ENCODE data around the gene PRKAR1B. TPM values are rescaled to one million over a fixed set of nuclear protein-coding genes. Genes with fewer than 3 reads are reported as not detected.

Gene PRKAR1B
- total RNA-seq, 2 donors from 2014 or later = 26.2 to 56.0 TPM

DNA sequence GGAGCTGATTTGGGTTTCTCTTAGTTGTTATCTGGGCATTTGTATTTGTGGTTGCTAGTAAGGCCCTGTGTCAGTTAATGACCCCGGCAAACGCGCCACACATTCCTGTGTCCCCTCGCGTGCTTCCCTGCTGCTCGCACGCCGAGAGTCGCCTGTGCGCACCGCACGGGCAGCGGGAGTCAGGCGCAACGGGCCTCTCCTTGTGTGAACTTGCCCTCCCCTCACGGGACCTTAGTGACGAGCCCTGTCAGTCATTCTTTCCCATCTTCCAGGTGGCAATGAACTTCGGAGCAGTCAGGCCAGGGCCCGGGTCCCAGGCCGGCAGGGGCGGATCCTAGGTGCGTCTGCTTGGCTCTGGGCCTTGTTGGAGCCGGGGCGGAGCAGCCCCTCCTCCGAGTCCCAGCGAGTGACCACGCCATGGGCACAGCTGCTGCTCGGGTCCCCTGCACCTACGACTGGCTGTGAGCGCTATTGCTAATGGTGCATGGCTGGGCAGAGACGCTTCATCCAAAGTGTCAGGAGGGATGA, 12.4 kb upstream of the PRKAR1B start:
- Mint-ChIP-seq H3K27me3 (no peaks in the 10 kb centered on the region), H3K4me3 (no peak overlapping the region), H3K27ac (no peak overlapping the region), H3K4me1 (peaks cover 4% of the 10 kb centered on the region), H3K36me3 (ENCODE audit: low read depth) (peaks cover 28% of the 10 kb centered on the region), H3K9me3 (peaks cover under 1% of the 10 kb centered on the region)
- no peak for ATAC-seq (replicated peaks)

DNA sequence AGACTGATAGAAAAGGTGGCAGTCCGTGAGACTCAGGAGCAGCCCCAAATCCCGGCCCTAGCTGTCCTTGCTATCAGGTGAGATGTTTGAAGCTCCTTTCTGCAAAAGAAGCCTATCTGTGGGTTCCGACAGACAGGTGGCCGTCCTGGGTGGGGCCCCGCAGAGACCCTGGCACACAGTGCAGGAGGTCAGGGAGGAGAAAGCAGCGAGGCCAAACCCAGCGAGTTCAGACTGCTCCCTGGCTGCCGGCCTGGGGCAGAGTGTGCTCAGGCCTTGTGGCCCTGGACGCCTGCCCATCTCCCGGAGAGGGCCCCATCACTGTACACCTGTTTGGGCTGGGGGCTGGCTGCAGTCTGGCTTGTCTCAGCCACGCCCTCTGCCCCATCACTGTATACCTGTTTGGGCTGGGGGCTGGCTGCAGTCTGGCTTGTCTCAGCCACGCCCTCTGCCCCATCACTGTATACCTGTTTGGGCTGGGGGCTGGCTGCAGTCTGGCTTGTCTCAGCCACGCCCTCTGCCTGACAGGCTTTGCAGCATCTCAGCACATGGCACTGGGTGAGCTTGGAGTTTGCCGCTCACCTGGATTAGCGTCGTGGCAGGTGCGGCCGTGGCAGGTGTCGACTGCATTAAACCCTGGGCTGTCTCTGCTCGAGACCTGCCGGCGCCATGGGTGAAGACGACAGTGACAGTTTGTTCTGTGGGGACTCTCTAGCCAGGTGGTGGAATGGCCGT, 11.8 kb upstream of the PRKAR1B start:
- ATAC-seq (replicated peaks) = no peak
- Mint-ChIP-seq H3K36me3 (ENCODE audit: low read depth) (peaks cover 27% of the 10 kb centered on the region), H3K4me1 (peaks cover 4% of the 10 kb centered on the region), H3K27ac (no peak overlapping the region), H3K27me3 (no peaks in the 10 kb centered on the region), H3K9me3 (peaks cover 5% of the 10 kb centered on the region), H3K4me3 (no peak overlapping the region)

DNA sequence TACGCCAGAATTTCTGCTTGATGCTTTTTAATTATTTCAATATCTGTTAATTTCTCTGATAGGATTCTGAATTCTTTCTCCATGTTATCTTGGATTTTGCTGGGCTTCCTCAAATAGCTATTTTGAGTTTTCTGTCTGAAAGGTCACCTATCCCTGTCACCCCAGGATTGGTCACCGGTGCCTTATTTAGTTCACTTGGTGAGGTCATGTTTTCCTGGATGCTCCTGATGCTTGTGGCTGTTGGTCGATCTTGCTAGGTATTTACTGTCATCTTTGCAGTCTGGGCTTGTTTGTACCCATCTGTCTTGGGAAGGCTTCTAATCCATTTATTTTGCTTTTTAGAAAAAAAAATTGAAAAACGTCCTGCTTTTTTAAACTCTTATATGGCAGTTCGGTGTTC, 11.2 kb upstream of the PRKAR1B start:
- peak overlapping the region; percentile 32 for H3K27ac Mint-ChIP-seq
- H3K9me3 Mint-ChIP-seq = peaks cover 5% of the 10 kb centered on the region
- no peaks in the 10 kb centered on the region for H3K27me3 Mint-ChIP-seq
- H3K36me3 Mint-ChIP-seq (ENCODE audit: low read depth) = peaks cover 27% of the 10 kb centered on the region
- H3K4me3 Mint-ChIP-seq = no peak overlapping the region
- H3K4me1 Mint-ChIP-seq = peaks cover 4% of the 10 kb centered on the region
- no peak for ATAC-seq (replicated peaks)

DNA sequence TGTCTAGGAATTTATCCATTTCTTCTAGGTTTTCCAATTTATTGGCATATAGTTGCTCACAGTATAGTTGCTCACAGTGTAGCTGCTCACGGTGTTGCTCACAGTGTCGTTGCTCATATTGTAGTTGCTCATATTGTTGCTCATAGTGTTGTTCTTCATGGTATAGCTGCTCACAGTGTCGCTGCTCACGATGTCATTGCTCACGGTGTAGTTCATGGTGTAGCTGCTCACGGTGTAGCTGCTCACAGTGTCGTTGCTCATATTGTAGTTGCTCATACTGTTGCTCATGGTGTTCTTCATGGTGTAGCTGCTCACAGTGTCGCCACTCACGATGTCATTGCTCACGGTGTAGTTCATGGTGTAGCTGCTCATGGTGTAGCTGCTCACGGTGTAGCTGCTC, 7.7 kb upstream of the PRKAR1B start:
- H3K27ac Mint-ChIP-seq = no peak overlapping the region

DNA sequence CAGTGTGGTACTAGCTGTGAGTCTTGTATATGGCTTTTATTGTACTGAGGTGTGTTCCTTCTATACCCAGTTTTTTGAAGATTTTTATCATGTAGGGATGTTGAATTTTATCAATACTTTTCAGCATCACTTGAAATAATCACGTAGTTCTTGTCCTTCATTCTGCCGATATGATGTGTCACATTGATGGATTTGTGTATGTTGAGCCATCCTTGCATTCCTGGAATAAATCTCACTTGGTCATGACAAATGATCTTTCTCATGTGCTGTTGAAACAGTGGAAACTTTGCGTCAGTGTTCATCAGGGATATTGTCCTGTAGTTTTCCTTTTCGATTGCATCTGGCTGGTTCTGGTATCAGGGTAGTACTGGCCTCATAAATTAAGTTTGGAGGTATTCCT, 7.1 kb upstream of the PRKAR1B start:
- Mint-ChIP-seq H3K27me3 (no peaks in the 10 kb centered on the region), H3K4me1 (peaks cover 11% of the 10 kb centered on the region), H3K36me3 (ENCODE audit: low read depth) (peaks cover 18% of the 10 kb centered on the region), H3K9me3 (peaks cover 5% of the 10 kb centered on the region), H3K27ac (no peak overlapping the region), H3K4me3 (no peak overlapping the region)
- no peak for ATAC-seq (replicated peaks)

More for the DNA sequence above, 7.7 kb upstream of the PRKAR1B start:
- Mint-ChIP-seq H3K4me1 (peaks cover 11% of the 10 kb centered on the region), H3K4me3 (no peak overlapping the region), H3K36me3 (ENCODE audit: low read depth) (peaks cover 18% of the 10 kb centered on the region), H3K27me3 (no peaks in the 10 kb centered on the region), H3K9me3 (peaks cover 5% of the 10 kb centered on the region)
- ATAC-seq (replicated peaks) = no peak

DNA sequence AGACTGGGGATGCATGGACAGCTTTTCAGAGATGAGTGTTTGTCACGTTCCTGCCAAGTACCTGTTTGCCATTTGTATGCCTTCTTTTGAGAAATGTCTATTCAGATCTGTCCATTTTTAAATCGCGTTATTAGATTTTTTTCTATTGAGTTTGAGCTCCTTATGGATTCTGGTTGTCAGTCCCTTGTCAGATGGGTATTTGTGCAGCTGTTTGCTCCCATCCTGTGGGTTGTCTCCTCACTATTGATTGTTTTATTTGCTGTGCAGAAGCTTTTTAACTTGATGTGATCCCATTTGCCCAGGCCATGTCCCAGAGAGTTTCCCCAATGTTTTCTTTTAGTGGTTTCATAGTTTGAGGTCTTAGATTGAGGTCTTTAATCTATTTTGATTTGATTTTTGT, 5.5 kb upstream of the PRKAR1B start:
- Mint-ChIP-seq H3K27me3 (no peaks in the 10 kb centered on the region), H3K27ac (no peak overlapping the region), H3K9me3 (peaks cover 5% of the 10 kb centered on the region), H3K36me3 (ENCODE audit: low read depth) (peaks cover 17% of the 10 kb centered on the region), H3K4me3 (no peak overlapping the region), H3K4me1 (peaks cover 15% of the 10 kb centered on the region)
- ATAC-seq (replicated peaks) = no peak

DNA sequence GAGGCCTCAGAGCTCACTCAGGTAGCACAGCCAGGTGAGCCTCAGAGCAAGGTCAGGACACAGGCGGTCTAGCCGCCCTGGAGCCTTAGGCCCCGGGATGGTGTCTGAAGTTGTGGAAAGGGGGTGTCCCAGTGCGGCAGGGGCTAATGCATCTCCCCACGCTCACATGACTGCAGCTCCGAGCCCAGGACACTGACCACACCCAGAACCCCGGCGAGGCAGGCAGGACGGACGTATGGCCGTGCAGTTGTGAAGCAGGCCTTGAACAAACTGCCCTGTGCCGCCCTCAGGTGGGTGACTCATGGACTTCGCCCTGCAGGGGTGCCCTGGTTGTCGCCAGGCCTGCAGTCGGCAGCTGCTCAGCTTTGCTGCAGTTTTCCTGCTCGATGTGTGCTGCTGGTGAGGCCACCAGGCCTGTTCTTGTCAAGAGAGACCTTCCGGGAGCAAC, 5.0 kb upstream of the PRKAR1B start:
- Mint-ChIP-seq H3K9me3 (peaks cover 5% of the 10 kb centered on the region), H3K4me1 (peaks cover 15% of the 10 kb centered on the region), H3K36me3 (ENCODE audit: low read depth) (peaks cover 17% of the 10 kb centered on the region), H3K27me3 (no peaks in the 10 kb centered on the region), H3K4me3 (no peak overlapping the region), H3K27ac (no peak overlapping the region)
- no peak for ATAC-seq (replicated peaks)

DNA sequence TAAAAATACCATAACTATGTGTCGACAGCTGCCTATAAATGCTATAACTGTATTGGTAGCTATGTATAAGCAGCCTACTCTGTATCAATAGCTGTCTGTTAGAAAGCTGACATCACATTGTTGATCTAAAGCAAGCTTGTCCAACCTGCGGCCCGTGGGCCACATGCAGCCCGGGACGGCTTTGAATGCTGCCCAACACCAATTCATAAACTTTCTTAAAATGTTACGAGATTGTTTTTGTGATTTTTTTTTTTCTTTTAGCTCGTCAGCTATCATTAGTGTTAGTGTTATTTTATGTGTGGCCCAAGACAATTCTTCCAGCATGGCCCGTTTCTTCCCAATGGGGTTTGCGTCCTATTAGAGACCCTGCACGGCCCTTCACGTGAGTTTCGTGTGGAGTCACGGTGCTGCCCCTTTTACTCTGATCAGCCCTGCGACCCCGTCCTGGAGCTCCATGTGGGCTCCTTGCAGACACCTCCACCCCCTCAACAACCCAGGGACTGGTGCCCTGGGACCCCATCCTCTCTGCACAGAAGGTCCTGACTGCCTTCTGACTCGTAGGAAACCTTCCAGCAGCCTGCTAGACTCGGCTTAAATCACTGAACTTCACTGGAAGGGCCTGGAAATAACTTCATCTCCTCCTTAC, 4.5 kb upstream of the PRKAR1B start:
- Mint-ChIP-seq H3K27me3 (no peaks in the 10 kb centered on the region), H3K9me3 (peaks cover 5% of the 10 kb centered on the region), H3K4me3 (no peak overlapping the region), H3K4me1 (peaks cover 15% of the 10 kb centered on the region), H3K27ac (no peak overlapping the region), H3K36me3 (ENCODE audit: low read depth) (peaks cover 17% of the 10 kb centered on the region)
- ATAC-seq (replicated peaks) = no peak

DNA sequence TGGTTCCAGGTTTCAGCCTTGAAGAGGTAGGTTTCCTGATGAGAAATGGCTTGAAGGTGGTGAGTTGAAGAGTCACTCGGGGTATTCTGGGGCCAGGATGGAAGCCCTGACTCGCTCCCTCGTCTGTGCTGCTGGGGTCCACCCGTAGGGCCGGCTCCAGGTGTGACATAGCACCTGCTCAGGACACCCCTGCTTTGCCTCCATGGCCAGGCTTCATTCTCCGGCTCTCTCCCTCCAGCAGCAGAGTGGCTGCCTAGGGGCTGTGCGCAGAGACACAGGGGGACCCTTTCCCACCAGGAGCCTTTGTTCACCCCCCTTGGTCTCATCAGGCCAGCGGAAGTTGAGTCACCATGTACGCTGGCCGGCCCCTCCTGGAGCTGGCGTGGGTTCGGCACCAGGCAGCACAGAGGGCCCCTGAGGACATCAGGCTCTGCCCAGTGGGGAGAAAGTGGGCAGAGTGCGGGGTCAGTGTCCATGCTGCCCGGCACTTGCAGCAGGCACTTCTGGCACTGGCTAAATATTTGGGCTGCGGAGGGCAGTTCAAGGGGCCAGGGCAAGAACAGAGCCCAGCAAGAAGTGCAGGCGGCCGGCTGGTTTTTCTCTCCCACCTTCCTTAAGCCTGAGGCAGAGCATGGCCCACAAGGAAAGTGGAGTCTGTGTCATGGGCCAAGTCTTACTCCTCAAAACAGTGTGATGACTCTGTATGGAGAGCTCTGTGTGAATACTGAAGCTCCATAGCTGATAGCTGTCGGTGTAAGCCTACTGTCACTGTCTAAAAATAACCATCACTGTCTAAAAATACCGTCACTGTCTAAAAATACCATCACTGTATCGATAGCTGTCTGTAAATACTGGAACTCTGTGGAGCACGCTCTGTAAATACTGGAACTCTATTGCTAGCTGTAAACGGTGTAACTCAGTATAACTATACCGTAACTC, 3.7 kb upstream of the PRKAR1B start:
- H3K4me1 Mint-ChIP-seq = peaks cover 18% of the 10 kb centered on the region
- no peak overlapping the region for H3K4me3 Mint-ChIP-seq
- peaks cover 17% of the 10 kb centered on the region for H3K36me3 Mint-ChIP-seq (ENCODE audit: low read depth)
- H3K27ac Mint-ChIP-seq = no peak overlapping the region
- ATAC-seq (replicated peaks) = no peak
- H3K27me3 Mint-ChIP-seq = no peaks in the 10 kb centered on the region
- H3K9me3 Mint-ChIP-seq = peaks cover 5% of the 10 kb centered on the region

DNA sequence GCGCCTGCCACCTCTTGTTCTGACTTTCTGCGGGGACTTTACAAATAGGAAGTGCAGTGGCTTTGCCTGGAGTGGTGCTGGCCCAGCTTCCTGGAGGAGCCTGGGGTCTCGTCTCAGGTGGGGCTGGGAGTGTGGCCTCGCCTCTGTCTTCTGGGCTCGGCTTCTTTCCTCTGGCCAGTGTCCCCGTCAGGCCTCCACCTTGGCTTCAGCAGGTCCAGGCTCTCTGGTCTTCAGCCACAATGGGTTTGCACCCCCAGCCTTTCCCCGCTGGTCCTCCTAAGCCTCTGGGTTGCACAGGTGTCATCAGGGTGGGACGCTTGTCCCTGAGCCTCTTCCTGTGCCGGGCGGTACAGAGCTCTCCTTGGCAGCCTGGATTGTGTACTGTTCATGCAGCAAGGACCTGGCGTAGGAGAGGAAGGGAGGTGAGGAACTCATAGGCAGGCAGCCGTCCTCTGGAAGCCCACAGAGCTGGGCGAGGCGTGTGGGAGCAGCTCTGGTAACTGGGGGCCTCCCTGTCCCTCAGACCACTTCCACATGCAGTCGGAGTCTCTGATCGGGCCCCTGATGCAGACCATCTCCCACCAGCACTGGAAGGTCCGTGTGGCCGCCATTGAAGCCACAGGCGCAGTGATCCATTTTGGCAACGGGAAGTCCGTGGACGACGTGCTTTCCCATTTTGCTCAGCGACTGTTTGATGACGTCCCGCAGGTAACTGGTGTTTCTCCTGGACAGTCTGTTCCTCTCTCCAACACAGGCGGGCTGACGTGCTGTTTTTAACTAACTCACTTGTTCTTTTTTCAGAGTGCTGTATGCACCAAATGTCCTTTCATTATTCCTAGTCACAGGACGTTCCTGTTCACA, 2.3 kb upstream of the PRKAR1B start:
- H3K27me3 Mint-ChIP-seq = no peaks in the 10 kb centered on the region
- H3K27ac Mint-ChIP-seq = no peak overlapping the region
- peaks cover 25% of the 10 kb centered on the region for H3K4me1 Mint-ChIP-seq
- H3K36me3 Mint-ChIP-seq (ENCODE audit: low read depth) = peaks cover 17% of the 10 kb centered on the region
- no peak for ATAC-seq (replicated peaks)
- H3K4me3 Mint-ChIP-seq = no peak overlapping the region
- peaks cover 4% of the 10 kb centered on the region for H3K9me3 Mint-ChIP-seq

DNA sequence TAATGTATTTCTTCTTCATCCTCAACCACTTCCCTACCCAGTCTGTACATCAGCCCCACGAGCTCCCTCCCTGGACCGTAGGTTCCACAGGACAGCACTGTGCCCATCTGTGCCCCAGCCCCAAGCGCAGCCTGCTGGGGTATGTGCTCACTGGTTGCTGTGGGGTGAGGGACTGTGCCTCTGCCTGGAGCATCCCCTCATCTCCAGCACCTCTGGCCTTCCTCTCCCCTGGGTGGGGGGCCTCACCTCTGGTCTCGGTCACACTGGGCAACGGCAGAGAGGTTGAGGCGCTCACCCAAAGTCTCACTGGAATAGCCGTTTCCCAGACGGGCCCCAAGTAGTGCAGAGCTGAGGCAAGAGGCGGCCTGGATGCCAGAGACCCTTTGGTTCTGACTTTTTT, 1.5 kb upstream of the PRKAR1B start:
- no peak for ATAC-seq (replicated peaks)
- H3K4me1 Mint-ChIP-seq = peaks cover 25% of the 10 kb centered on the region
- H3K27ac Mint-ChIP-seq = peak overlapping the region; percentile 87
- no peaks in the 10 kb centered on the region for H3K27me3 Mint-ChIP-seq
- peaks cover 24% of the 10 kb centered on the region for H3K36me3 Mint-ChIP-seq (ENCODE audit: low read depth)
- peak overlapping the region; percentile 80 for H3K4me3 Mint-ChIP-seq
- H3K9me3 Mint-ChIP-seq = no peaks in the 10 kb centered on the region

DNA sequence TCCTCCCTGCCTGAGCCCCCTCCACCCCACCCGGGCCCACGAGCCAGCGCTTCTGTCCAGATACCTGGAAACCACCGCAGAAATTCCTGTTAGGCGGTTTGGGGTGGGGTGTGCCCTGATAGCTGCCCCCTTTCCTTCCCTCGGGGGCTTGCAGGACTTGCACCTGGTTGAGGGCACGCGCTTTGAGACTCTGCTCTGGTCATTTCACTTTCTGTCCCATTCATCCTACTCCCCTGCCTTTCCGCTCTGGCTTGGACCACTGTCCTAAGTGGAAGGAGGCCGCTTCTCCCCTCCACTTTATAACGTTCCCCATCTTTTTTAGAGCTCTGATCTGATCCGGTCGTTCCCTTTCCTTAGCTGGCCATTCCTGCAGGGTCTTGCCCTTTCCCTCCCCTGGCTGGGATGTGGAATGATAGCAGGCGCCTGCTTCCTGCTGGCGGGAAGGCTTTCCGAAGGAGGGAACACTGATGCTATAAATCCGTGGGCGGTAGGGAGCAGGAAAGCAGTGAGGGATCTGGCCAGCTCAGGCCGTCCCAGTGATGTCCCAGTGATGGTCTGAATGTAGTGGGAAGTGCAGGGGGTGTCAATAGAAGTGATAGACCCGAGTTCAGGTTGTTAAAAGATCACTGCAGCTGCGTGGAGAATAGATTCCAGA, 852 bp upstream of the PRKAR1B start:
- H3K4me1 Mint-ChIP-seq = peaks cover 25% of the 10 kb centered on the region
- no peaks in the 10 kb centered on the region for H3K27me3 Mint-ChIP-seq
- peak overlapping the region; percentile 80 for H3K4me3 Mint-ChIP-seq
- H3K36me3 Mint-ChIP-seq (ENCODE audit: low read depth) = peaks cover 29% of the 10 kb centered on the region
- ATAC-seq (replicated peaks) = no peak
- H3K27ac Mint-ChIP-seq = peak overlapping the region; percentile 87
- no peaks in the 10 kb centered on the region for H3K9me3 Mint-ChIP-seq

DNA sequence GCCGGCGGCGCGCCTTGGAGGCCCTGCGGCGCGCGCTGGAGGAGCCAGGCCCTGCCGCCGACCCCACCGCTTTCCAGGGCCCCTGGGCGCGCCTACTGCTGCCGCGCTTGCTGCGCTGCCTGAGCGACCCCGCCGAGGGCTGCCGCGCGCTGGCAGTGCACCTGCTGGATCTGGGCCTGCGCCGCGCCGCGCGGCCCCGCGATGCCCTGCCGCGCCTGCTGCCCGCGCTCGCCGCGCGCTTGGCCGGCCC, 302 bp downstream of the PRKAR1B start:
- peaks cover 19% of the 10 kb centered on the region for H3K4me1 Mint-ChIP-seq
- peak overlapping the region; percentile 79 for H3K4me3 Mint-ChIP-seq
- H3K36me3 Mint-ChIP-seq (ENCODE audit: low read depth) = peaks cover 34% of the 10 kb centered on the region
- peaks cover 2% of the 10 kb centered on the region for H3K9me3 Mint-ChIP-seq
- ATAC-seq (replicated peaks) = peak; percentile 25
- H3K27ac Mint-ChIP-seq = no peak overlapping the region
- no peaks in the 10 kb centered on the region for H3K27me3 Mint-ChIP-seq
